ENCODE measurements around the gene VPS25.

The VPS25 gene

GRCh38 chr17:42809250-42809649, 36.0 kb downstream of the VPS25 start:
- H3K4me3 ChIP-seq (ENCODE audit: low read depth, low read length): no peak overlapping the region
- TF ChIP-seq CTCF (IDR thresholded peaks at IDR 0.05; ENCODE audit: low read depth, low read length, missing control alignments): no peak
- no peak for DNase-seq (ENCODE audit: low read depth)

- TF ChIP-seq CTCF (IDR thresholded peaks at IDR 0.05; ENCODE audit: low read depth, low read length, missing control alignments): no peak
- DNase-seq (ENCODE audit: low read depth): no peak
- H3K4me3 ChIP-seq (ENCODE audit: low read depth, low read length): no peak overlapping the region
Measured at GRCh38 chr17:42814633-42815399, 41.6 kb downstream of the VPS25 start.

GRCh38 chr17:42817866-42818265, 44.6 kb downstream of the VPS25 start:
- no peak for TF ChIP-seq CTCF (IDR thresholded peaks at IDR 0.05; ENCODE audit: low read depth, low read length, missing control alignments)
- H3K4me3 ChIP-seq (ENCODE audit: low read depth, low read length): no peak overlapping the region
- DNase-seq (ENCODE audit: low read depth): no peak

GRCh38 chr17:42818379-42818778, 45.1 kb downstream of the VPS25 start:
- no peak for DNase-seq (ENCODE audit: low read depth)
- no peak for TF ChIP-seq CTCF (IDR thresholded peaks at IDR 0.05; ENCODE audit: low read depth, low read length, missing control alignments)
- no peak overlapping the region for H3K4me3 ChIP-seq (ENCODE audit: low read depth, low read length)

- TF ChIP-seq CTCF (IDR thresholded peaks at IDR 0.05; ENCODE audit: low read depth, low read length, missing control alignments): peak; percentile 76
- no peak overlapping the region for H3K4me3 ChIP-seq (ENCODE audit: low read depth, low read length)
- DNase-seq (ENCODE audit: low read depth): peak; percentile 19
Measured at GRCh38 chr17:42819939-42820535, 46.8 kb downstream of the VPS25 start.

GRCh38 chr17:42821176-42821575, 47.9 kb downstream of the VPS25 start:
- no peak for TF ChIP-seq CTCF (IDR thresholded peaks at IDR 0.05; ENCODE audit: low read depth, low read length, missing control alignments)
- no peak overlapping the region for H3K4me3 ChIP-seq (ENCODE audit: low read depth, low read length)
- DNase-seq (ENCODE audit: low read depth): no peak

- H3K4me3 ChIP-seq (ENCODE audit: low read depth, low read length): no peak overlapping the region
- no peak for TF ChIP-seq CTCF (IDR thresholded peaks at IDR 0.05; ENCODE audit: low read depth, low read length, missing control alignments)
- DNase-seq (ENCODE audit: low read depth): no peak
Measured at GRCh38 chr17:42827472-42827871, 54.2 kb downstream of the VPS25 start.
